ENCODE data around the gene IARS2. TPM values are rescaled to one million over a fixed set of nuclear protein-coding genes. Genes with fewer than 3 reads are reported as not detected.
"Not testable (repeated sequence)": the region's sequence is repeated elsewhere in the genome, so short reads cannot be mapped to it uniquely, and the experiment has no call there.

IARS2 gene
- total RNA-seq, 4 donors from 2014 or later, result 43.3 to 59.0 (median 52.0) TPM

DNA sequence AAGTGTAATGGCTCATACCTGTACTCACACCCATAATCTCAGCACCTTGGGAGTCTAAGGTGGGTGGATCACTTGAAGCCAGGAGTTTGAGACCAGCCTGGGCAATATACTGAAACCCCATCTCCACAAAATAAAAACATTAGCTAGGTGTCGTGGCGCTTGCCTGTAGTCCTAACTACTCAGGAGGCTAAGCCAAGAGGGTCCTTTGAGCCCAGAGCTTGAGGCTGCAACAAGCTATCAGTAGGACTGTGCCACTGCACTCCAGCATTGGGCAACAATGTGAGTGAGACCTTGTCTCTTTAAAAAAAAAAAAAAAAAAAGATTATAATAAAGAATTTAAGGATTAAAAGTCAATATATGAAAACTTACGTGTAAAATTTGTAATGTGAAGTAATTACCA, 16.0 kb upstream of the IARS2 start:
- no peak for DNase-seq (ENCODE audit: low spot score in 2 of 2)
- H3K27ac ChIP-seq, result no peak overlapping the region
- 96 to 99% methylated on average over 3 of the region's 3 CpGs for WGBS, 2 donors
- TF ChIP-seq EP300 (IDR thresholded peaks at IDR 0.05) (no peak), POLR2A (IDR thresholded peaks at IDR 0.05) (no peak)
- TF ChIP-seq, protein P1, sequence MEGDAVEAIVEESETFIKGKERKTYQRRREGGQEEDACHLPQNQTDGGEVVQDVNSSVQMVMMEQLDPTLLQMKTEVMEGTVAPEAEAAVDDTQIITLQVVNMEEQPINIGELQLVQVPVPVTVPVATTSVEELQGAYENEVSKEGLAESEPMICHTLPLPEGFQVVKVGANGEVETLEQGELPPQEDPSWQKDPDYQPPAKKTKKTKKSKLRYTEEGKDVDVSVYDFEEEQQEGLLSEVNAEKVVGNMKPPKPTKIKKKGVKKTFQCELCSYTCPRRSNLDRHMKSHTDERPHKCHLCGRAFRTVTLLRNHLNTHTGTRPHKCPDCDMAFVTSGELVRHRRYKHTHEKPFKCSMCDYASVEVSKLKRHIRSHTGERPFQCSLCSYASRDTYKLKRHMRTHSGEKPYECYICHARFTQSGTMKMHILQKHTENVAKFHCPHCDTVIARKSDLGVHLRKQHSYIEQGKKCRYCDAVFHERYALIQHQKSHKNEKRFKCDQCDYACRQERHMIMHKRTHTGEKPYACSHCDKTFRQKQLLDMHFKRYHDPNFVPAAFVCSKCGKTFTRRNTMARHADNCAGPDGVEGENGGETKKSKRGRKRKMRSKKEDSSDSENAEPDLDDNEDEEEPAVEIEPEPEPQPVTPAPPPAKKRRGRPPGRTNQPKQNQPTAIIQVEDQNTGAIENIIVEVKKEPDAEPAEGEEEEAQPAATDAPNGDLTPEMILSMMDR (IDR thresholded peaks at IDR 0.05), result no peak
- no peak overlapping the region for H3K4me3 ChIP-seq
- no peaks in the 10 kb centered on the region for H3K9me3 ChIP-seq
- peaks cover 0 to 27% (median 0%) of the 10 kb centered on the region in 3 donors for H3K36me3 ChIP-seq
- no peaks in the 10 kb centered on the region for H3K4me1 ChIP-seq
- no peaks in the 10 kb centered on the region for H3K27me3 ChIP-seq

DNA sequence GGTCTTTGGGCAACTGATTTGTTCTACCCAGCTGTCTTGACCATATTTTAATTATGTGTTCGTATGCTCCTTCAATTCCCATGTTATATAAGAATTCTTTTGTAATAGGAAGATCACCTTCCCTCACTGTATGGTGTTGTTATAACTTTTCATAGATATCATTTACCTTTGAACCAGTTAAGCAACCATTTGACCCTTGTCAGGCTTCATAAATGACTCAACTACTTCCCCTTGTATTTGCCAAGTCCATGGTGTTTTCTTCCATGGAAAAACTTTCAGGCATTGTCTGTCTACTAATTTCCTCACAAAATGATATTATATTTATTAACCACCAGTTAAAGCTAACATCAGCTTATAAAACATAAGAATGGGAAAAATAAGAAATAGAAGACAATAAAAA, 9.5 kb upstream of the IARS2 start:
- no peak for TF ChIP-seq EP300 (IDR thresholded peaks at IDR 0.05)
- no peak for TF ChIP-seq POLR2A (IDR thresholded peaks at IDR 0.05)
- TF ChIP-seq, protein P1 (IDR thresholded peaks at IDR 0.05), result no peak
- H3K27me3 ChIP-seq, result no peaks in the 10 kb centered on the region
- H3K27ac ChIP-seq, result no peak overlapping the region
- peaks cover 0 to 7% (median 0%) of the 10 kb centered on the region in 4 donors for H3K4me1 ChIP-seq
- no peak for DNase-seq (ENCODE audit: low spot score in 2 of 2)
- H3K36me3 ChIP-seq, result peaks cover 0 to 12% (median 0%) of the 10 kb centered on the region in 3 donors
- no peak overlapping the region for H3K4me3 ChIP-seq
- no peaks in the 10 kb centered on the region for H3K9me3 ChIP-seq
- 91 to 93% methylated on average over 1 of the region's 1 CpG for whole genome bisulfite sequencing, 2 donors

DNA sequence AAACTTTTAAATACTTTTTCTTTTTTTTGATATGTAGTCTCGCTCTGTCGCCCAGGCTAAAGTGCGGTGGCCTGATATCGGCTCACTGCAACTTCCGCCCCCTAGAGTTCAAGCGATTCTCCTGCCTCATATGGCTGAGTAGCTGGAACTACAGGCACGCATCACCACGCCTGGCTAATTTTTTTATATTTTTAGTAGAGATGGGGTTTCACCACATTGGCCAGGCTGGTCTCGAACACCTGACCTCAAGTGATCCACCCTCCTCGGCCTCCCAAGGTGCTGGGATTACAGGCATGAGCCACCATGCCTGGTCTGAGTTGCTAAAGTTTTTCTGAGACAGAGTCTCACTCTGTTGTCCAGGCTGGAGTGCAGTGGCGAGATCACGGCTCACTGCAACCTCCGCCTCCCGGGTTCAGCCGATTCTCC, 7.7 kb upstream of the IARS2 start:
- H3K27me3 ChIP-seq; H3K4me3 ChIP-seq; DNase-seq (ENCODE audit: low spot score in 2 of 2); H3K9me3 ChIP-seq; H3K27ac ChIP-seq: not testable (repeated sequence)
- WGBS, 2 donors, result 91 to 92% methylated on average over 15 of the region's 15 CpGs
- peaks cover 0 to 11% (median 0%) of the 10 kb centered on the region in 3 donors for H3K36me3 ChIP-seq
- H3K4me1 ChIP-seq, result peaks cover 0 to 13% (median 0%) of the 10 kb centered on the region in 4 donors
- TF ChIP-seq, protein P1 (IDR thresholded peaks at IDR 0.05), result peak in 1 of 5 experiments; percentile 15

DNA sequence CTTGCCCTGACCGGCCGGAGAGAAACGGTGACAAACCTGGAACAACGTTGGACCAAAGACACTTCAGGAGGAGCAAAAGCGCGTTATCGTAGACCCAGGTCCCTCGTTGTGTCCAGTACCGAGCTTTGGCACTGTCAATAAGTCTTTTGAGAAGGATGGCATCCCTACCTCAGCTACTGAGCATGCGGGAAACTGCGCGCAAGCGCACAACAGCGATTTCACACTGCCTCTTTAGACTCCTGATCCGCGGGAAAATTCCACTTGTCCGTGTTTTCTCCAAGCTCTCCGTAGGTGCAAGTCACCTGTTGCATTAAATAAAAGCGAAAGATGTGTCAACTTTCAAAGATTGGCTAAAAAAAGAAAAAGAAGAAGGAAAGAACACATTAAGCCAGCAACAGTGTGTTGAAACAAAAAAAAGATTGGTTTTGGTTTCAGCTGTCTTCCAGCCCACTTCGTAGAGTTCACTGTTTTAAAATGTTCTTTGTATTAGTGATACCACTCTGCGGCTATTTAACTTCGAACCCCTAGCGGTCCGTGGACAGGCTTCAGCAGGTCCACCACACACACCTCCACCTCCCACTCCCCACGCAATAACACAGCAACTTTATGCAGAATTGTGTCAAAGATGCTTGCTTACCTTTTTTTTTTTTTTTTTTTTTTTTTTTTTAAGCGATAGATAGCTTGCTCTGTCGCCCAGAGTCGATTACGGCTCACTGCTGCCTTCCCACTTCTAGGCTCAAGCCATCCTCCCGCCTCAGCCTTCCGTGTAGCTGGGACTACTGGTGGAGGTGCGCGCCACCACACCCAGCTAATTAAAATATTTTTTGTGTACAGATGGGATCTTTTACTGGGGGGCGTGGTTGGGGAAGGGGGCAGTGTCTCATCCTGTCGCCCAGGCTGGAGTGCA, 4.0 kb upstream of the IARS2 start, which contains the start of gene BPNT1:
Gene BPNT1 (minus strand): TSS at position 139 of the 907 bp plus-strand sequence. CDS start 9,942 bp downstream, outside the sequence.
- Histone ChIP-seq H3K27me3 (no peaks in the 10 kb centered on the region), H3K4me1 (peaks cover 0 to 22% (median 3%) of the 10 kb centered on the region in 4 donors), H3K36me3 (no peaks in the 10 kb centered on the region), H3K27ac (peak within 1 kb of the TSS in 3 of 4 donors; percentile 61 to 79 (median 66)), H3K9me3 (no peaks in the 10 kb centered on the region), H3K4me3 (peak within 1 kb of the TSS; percentile 49 to 67 (median 61))
- TF ChIP-seq POLR2A (IDR thresholded peaks at IDR 0.05) (peak; percentile 57 to 77), EP300 (IDR thresholded peaks at IDR 0.05) (peak; percentile 82)
- TF ChIP-seq, protein P1 (IDR thresholded peaks at IDR 0.05), result peak in 2 of 5 experiments; percentile 22 to 33
- 8 to 9% methylated on average over 35 of the region's 35 CpGs for WGBS, 2 donors
- DNase-seq (ENCODE audit: low spot score in 2 of 2), result peak; percentile 87 to 98

DNA sequence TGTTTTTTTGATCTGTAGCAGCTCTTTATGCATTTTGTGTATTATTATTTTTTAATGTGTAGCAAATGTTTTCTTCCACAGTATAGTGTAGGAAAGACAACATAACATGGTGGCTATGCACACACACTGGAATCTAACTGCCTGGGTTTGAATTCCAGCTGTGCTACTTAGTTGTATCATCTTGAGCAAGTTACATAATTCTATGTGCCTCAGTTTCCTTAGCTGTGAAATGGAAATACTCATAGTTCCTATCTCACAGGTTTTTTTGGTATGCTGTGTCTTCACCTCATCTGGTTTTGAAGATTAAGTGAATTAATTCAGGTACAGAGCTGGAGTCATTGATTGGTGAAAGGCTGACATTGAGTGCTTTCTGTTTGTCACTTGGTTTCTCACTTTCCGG, 1.2 kb upstream of the IARS2 start:
- no peak overlapping the region for H3K4me3 ChIP-seq
- TF ChIP-seq, protein P1 (IDR thresholded peaks at IDR 0.05), result no peak
- TF ChIP-seq POLR2A (IDR thresholded peaks at IDR 0.05) (no peak), EP300 (IDR thresholded peaks at IDR 0.05) (no peak)
- H3K9me3 ChIP-seq, result no peaks in the 10 kb centered on the region
- H3K4me1 ChIP-seq, result peaks cover 0 to 37% (median 14%) of the 10 kb centered on the region in 4 donors
- WGBS, 2 donors, result 100% methylated on average over 1 of the region's 1 CpG
- H3K27me3 ChIP-seq, result no peaks in the 10 kb centered on the region
- no peak for DNase-seq (ENCODE audit: low spot score in 2 of 2)
- H3K36me3 ChIP-seq, result peaks cover 0 to 15% (median under 1%) of the 10 kb centered on the region in 3 donors
- no peak overlapping the region for H3K27ac ChIP-seq
